HepG2 (cell line): ENCODE results near the gene SGSM1. TPM values are rescaled to one million over a fixed set of nuclear protein-coding genes. Genes with fewer than 3 reads are reported as not detected.

Experiments
- ATAC-seq: fragments of 200-7000 bp; cut with Tn5 transposase; 3 replicates; pipeline ENCODE4 v1.9.1; 2020; ENCODE audit warnings: mild to moderate bottlenecking, moderate library complexity
- BruUV-seq: library from RNA; stranded (reverse); fragments of 400-500 nt; replicated peaks from 2 replicates; lab custom pipeline; 2021; lab: Mats Ljungman, UMichigan
- CTCF ChIA-PET: fragments of 300-600 bp; formaldehyde crosslinking; extraction: SDS; loops from one replicate; lab custom pipeline; 2021; ENCODE audit warnings: low total read pairs, inconsistent platforms, low intra/inter-chr PET ratio; lab: Yijun Ruan, JAX
- POLR2A ChIA-PET: fragments of 350-600 bp; sonication (Branson Sonifier 250); formaldehyde crosslinking; loops from one replicate; lab custom pipeline; 2020; ENCODE audit warnings: antibody characterized with exemption, inconsistent platforms; lab: Yijun Ruan, JAX
- DNase-seq: peaks from one replicate; pipeline ENCODE4 v3.0.0-alpha.2; 2015; ENCODE audit warnings: low spot score
- FAIRE-seq: peaks from 3 replicates; lab custom pipeline; 2011; peaks lifted over from hg19 to GRCh38; lab: Jason Lieb, UNC
- H2AFZ ChIP-seq: one replicate; pipeline ENCODE4 v1.6.1; 2011; ENCODE audit warnings: low read length, inconsistent platforms
- H3K27ac ChIP-seq: fragments of 300-600 bp; 3 replicates; pipeline ENCODE4 v1.8.0; 2011; ENCODE audit warnings: mixed run types, mild to moderate bottlenecking, mixed read lengths, low read length, inconsistent platforms; ENCODE audit not compliant: insufficient read depth; ENCODE audit errors: extremely low read length
- H3K27me3 ChIP-seq, 2 experiments: fragments of 200-600 bp in 1 of 2; 2 replicates in 1 of 2; 3 replicates in 1 of 2; pipeline versions ENCODE4 v1.6.0 to v1.8.0; 2011; ENCODE audit warnings: low read length in 2 of 2, mild to moderate bottlenecking in 2 of 2, moderate library complexity in 2 of 2, inconsistent platforms in 1 of 2; ENCODE audit not compliant: insufficient read depth in 2 of 2, control insufficient read depth in 1 of 2
- H3K36me3 ChIP-seq, 2 experiments: fragments of 200-600 bp in 1 of 2; replicated peaks in 1 of 2; 2 replicates in 1 of 2; 3 replicates in 1 of 2; pipeline versions ENCODE4 v1.5.1 to v1.8.0; 2011; ENCODE audit warnings: low read length in 2 of 2, inconsistent platforms in 1 of 2; ENCODE audit not compliant: insufficient read depth in 2 of 2, control insufficient read depth in 1 of 2
- H3K4me1 ChIP-seq: 2 replicates; pipeline ENCODE4 v1.5.1; 2012; ENCODE audit warnings: low read length, inconsistent platforms; ENCODE audit not compliant: insufficient read depth
- H3K4me2 ChIP-seq: 2 replicates; pipeline ENCODE4 v1.6.0; 2011; ENCODE audit warnings: low read depth, low read length, inconsistent platforms
- H3K4me3 ChIP-seq, 3 experiments: fragments of 200-600 bp in 1 of 3; sonication (generic), shearing (Covaris generic) in 1 of 3; replicated peaks in 1 of 3; 2 replicates each; pipeline ENCODE4 v1.5.1; 2011 to 2016; ENCODE audit warnings: low read length in 3 of 3, inconsistent platforms in 2 of 3, low read depth in 2 of 3, mild to moderate bottlenecking in 2 of 3, control low read depth in 1 of 3, mixed read lengths in 1 of 3; ENCODE audit not compliant: insufficient read depth in 1 of 3
- H3K79me2 ChIP-seq: one replicate; pipeline ENCODE4 v1.6.1; 2011; ENCODE audit warnings: low read length, inconsistent platforms; ENCODE audit not compliant: insufficient read depth
- H3K9ac ChIP-seq: 2 replicates; pipeline ENCODE4 v1.6.0; 2011; ENCODE audit warnings: mild to moderate bottlenecking, low read depth, low read length, inconsistent platforms; ENCODE audit not compliant: insufficient read depth
- H3K9me3 ChIP-seq: 2 replicates; pipeline ENCODE4 v1.5.1; 2012; ENCODE audit warnings: mild to moderate bottlenecking, low read length
- H4K20me1 ChIP-seq: 2 replicates; pipeline ENCODE4 v1.6.0; 2011; ENCODE audit warnings: inconsistent platforms, mild to moderate bottlenecking, low read length, moderate library complexity; ENCODE audit not compliant: insufficient read depth
- ATF7-NPFF ChIP-seq: sonication (generic); formaldehyde crosslinking; IDR thresholded peaks from 2 replicates; pipeline ENCODE4 v1.8.1; 2023; ENCODE audit warnings: mild to moderate bottlenecking, low read depth, missing genetic modification reagents, moderate library complexity
- KAT8 ChIP-seq: IDR thresholded peaks from 2 replicates; pipeline ENCODE4 v1.6.1; 2016; ENCODE audit warnings: missing genetic modification reagents, missing compliant biosample characterization
- KLF11 ChIP-seq: IDR thresholded peaks from 2 replicates; pipeline ENCODE4 v1.6.1; 2016; ENCODE audit warnings: missing compliant biosample characterization
- MED13 ChIP-seq: sonication (generic); formaldehyde crosslinking; IDR thresholded peaks from 2 replicates; pipeline ENCODE4 v1.5.0; 2020; ENCODE audit warnings: missing genetic modification reagents
- TBP ChIP-seq: sonication (generic); formaldehyde crosslinking; IDR thresholded peaks from 2 replicates; pipeline ENCODE4 v1.5.0; 2020; ENCODE audit warnings: missing genetic modification reagents
- THAP8 ChIP-seq: sonication (generic); formaldehyde crosslinking; IDR thresholded peaks from 2 replicates; pipeline ENCODE4 v1.5.1; 2020; ENCODE audit warnings: missing genetic modification reagents, mild to moderate bottlenecking, borderline replicate concordance
- TOE1 ChIP-seq: sonication (generic); formaldehyde crosslinking; IDR thresholded peaks from 2 replicates; pipeline ENCODE4 v1.4.0; 2020; ENCODE audit warnings: mild to moderate bottlenecking, missing genetic modification reagents
- U2AF1 ChIP-seq: fragments of 200-400 bp; formaldehyde crosslinking; optimal IDR thresholded peaks from 2 replicates; pipeline ENCODE3; 2017; ENCODE audit warnings: mild to moderate bottlenecking, low read depth, low read length
- XBP1 ChIP-seq: sonication (generic); formaldehyde crosslinking; IDR thresholded peaks from 2 replicates; pipeline ENCODE4 v1.5.0; 2020; ENCODE audit warnings: missing genetic modification reagents
- ZBTB1 ChIP-seq: sonication (generic); formaldehyde crosslinking; IDR thresholded peaks from 2 replicates; pipeline ENCODE4 v1.4.0; 2020; ENCODE audit warnings: missing genetic modification reagents, borderline replicate concordance
- ZNF17 ChIP-seq: sonication (generic); formaldehyde crosslinking; IDR thresholded peaks from 2 replicates; pipeline ENCODE4 v1.5.0; 2020; ENCODE audit warnings: mild to moderate bottlenecking, missing genetic modification reagents
- ZNF230 ChIP-seq: sonication (generic); formaldehyde crosslinking; IDR thresholded peaks from 2 replicates; pipeline ENCODE4 v1.4.0; 2020; ENCODE audit warnings: mild to moderate bottlenecking, missing genetic modification reagents
- ZNF674 ChIP-seq: sonication (generic); formaldehyde crosslinking; IDR thresholded peaks from 2 replicates; pipeline ENCODE4 v1.5.0; 2020; ENCODE audit warnings: low read depth, mild to moderate bottlenecking, missing genetic modification reagents
- WGBS: methylation state at CpG from one replicate; pipeline ENCODE4 v1.1.6; 2017; ENCODE audit warnings: low lambda C conversion rate; 5-methylcytosine and 5-hydroxymethylcytosine counted together
- in situ Hi-C: cut with HindIII; loops from 2 replicates; pipeline ENCODE4 v1.10.0; 2017; ENCODE audit warnings: low pct_unique_long_range_greater_than_20kb; ENCODE audit not compliant: extremely low pct_ligation_motif_present
- intact Hi-C: fragments of 100-400 bp; cut with micrococcal nuclease; formaldehyde crosslinking; loops from one replicate; pipeline ENCODE4 v1.10.0; 2022; ENCODE audit not compliant: unreplicated experiment
- polyA plus RNA-seq, 8 experiments: library from polyadenylated mRNA; depleted of rRNA in 3 of 8; stranded (reverse) in 7 of 8; unstranded in 1 of 8; fragments of >200 nt; fragmentation: Illumina TruSeq in 4 of 8; extraction: Trizol in 4 of 8; gene quantifications; 2 replicates each; pipeline versions ENCODE4 v1.2.1 to v1.2.3, GENCODE V29; 2011 to 2016; ENCODE audit warnings: low read depth in 4 of 8, missing spikeins in 1 of 8, mixed read lengths in 1 of 8; ENCODE audit not compliant: insufficient read depth in 1 of 8
- total RNA-seq, 5 experiments: library from RNA; depleted of rRNA; stranded (reverse); fragments of >200 nt; fragmentation: Illumina TruSeq; extraction: Trizol; gene quantifications; 2 replicates each; pipeline ENCODE4 v1.2.3, GENCODE V29; 2016; ENCODE audit warnings: low read depth in 1 of 5
- TF ChIP-seq, protein P1 (sequence below): sonication (generic); formaldehyde crosslinking; conservative IDR thresholded peaks from 2 replicates; pipeline ENCODE4 v1.8.0; 2022; ENCODE audit warnings: low read depth, missing genetic modification reagents
- TF ChIP-seq, protein P2 (sequence below): sonication (generic); formaldehyde crosslinking; IDR thresholded peaks from 2 replicates; pipeline ENCODE4 v1.4.0; 2020; ENCODE audit warnings: missing genetic modification reagents, borderline replicate concordance
- TF ChIP-seq, protein P3 (sequence below): sonication (generic); formaldehyde crosslinking; IDR thresholded peaks from 2 replicates; pipeline ENCODE4 v1.8.0; 2022; ENCODE audit warnings: mild to moderate bottlenecking, missing genetic modification reagents; ENCODE audit not compliant: insufficient replicate concordance

SGSM1 gene
- total and polyA plus RNA-seq, 2 of the 13 experiments (the other 11 are each of a cell fraction or from before 2014, with no cell fraction given): 0.07 TPM; not detected in 1

- WGBS: 47% methylated on average over 6 of the region's 6 CpGs
These were observed 77.4 kb downstream of the SGSM1 start for GRCh38 chr22:24883432-24883831.

More at GRCh38 chr22:24883432-24883831, 77.4 kb downstream of the SGSM1 start:
- Histone ChIP-seq H3K36me3 (no peaks in the 10 kb centered on the region), H3K79me2 (no peaks in the 10 kb centered on the region), H3K4me1 (no peaks in the 10 kb centered on the region), H3K4me2 (no peak overlapping the region), H3K9me3 (no peaks in the 10 kb centered on the region), H3K27me3 (peaks cover 0 to 5% of the 10 kb centered on the region in 2 experiments; a peak in 1 of 5 replicates), H3K9ac (no peak overlapping the region), H4K20me1 (no peaks in the 10 kb centered on the region), H2AFZ (no peak overlapping the region), H3K4me3 (no peak overlapping the region), H3K27ac (no peak overlapping the region)
- FAIRE-seq (no peak), DNase-seq (no peak), ATAC-seq (no peak)
- TF ChIP-seq KAT8: no peak
- no peak for TF ChIP-seq XBP1 (CRISPR knock-in tag)
- TF ChIP-seq, protein P1, sequence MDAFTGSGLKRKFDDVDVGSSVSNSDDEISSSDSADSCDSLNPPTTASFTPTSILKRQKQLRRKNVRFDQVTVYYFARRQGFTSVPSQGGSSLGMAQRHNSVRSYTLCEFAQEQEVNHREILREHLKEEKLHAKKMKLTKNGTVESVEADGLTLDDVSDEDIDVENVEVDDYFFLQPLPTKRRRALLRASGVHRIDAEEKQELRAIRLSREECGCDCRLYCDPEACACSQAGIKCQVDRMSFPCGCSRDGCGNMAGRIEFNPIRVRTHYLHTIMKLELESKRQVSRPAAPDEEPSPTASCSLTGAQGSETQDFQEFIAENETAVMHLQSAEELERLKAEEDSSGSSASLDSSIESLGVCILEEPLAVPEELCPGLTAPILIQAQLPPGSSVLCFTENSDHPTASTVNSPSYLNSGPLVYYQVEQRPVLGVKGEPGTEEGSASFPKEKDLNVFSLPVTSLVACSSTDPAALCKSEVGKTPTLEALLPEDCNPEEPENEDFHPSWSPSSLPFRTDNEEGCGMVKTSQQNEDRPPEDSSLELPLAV: no peak
- no peak for TF ChIP-seq U2AF1
- TF ChIP-seq ZBTB1: no peak
- no peak for TF ChIP-seq ZNF230 (CRISPR knock-in tag)
- no peak for TF ChIP-seq ZNF17 (CRISPR knock-in tag)
- no peak for TF ChIP-seq KLF11 (CRISPR knock-in tag)
- TF ChIP-seq, protein P2, sequence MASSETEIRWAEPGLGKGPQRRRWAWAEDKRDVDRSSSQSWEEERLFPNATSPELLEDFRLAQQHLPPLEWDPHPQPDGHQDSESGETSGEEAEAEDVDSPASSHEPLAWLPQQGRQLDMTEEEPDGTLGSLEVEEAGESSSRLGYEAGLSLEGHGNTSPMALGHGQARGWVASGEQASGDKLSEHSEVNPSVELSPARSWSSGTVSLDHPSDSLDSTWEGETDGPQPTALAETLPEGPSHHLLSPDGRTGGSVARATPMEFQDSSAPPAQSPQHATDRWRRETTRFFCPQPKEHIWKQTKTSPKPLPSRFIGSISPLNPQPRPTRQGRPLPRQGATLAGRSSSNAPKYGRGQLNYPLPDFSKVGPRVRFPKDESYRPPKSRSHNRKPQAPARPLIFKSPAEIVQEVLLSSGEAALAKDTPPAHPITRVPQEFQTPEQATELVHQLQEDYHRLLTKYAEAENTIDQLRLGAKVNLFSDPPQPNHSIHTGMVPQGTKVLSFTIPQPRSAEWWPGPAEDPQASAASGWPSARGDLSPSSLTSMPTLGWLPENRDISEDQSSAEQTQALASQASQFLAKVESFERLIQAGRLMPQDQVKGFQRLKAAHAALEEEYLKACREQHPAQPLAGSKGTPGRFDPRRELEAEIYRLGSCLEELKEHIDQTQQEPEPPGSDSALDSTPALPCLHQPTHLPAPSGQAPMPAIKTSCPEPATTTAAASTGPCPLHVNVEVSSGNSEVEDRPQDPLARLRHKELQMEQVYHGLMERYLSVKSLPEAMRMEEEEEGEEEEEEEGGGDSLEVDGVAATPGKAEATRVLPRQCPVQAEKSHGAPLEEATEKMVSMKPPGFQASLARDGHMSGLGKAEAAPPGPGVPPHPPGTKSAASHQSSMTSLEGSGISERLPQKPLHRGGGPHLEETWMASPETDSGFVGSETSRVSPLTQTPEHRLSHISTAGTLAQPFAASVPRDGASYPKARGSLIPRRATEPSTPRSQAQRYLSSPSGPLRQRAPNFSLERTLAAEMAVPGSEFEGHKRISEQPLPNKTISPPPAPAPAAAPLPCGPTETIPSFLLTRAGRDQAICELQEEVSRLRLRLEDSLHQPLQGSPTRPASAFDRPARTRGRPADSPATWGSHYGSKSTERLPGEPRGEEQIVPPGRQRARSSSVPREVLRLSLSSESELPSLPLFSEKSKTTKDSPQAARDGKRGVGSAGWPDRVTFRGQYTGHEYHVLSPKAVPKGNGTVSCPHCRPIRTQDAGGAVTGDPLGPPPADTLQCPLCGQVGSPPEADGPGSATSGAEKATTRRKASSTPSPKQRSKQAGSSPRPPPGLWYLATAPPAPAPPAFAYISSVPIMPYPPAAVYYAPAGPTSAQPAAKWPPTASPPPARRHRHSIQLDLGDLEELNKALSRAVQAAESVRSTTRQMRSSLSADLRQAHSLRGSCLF: no peak
- TF ChIP-seq ZNF674: no peak
- TF ChIP-seq, protein P3, sequence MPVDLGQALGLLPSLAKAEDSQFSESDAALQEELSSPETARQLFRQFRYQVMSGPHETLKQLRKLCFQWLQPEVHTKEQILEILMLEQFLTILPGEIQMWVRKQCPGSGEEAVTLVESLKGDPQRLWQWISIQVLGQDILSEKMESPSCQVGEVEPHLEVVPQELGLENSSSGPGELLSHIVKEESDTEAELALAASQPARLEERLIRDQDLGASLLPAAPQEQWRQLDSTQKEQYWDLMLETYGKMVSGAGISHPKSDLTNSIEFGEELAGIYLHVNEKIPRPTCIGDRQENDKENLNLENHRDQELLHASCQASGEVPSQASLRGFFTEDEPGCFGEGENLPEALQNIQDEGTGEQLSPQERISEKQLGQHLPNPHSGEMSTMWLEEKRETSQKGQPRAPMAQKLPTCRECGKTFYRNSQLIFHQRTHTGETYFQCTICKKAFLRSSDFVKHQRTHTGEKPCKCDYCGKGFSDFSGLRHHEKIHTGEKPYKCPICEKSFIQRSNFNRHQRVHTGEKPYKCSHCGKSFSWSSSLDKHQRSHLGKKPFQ (CRISPR knock-in tag): no peak
- no peak for TF ChIP-seq TOE1
- TF ChIP-seq TBP: no peak
- no peak for TF ChIP-seq THAP8 (CRISPR knock-in tag)
- TF ChIP-seq MED13 (CRISPR knock-in tag): no peak
- TF ChIP-seq ATF7-NPFF (CRISPR knock-in tag): no peak
- ChIA-PET POLR2A (no interaction called here), CTCF (no interaction called here)
- in situ Hi-C loops (no loop called here), intact Hi-C loops (no loop called here)
- BruUV-seq: no TSS peak
